ENCODE results near the gene SLCO1A2.

SLCO1A2 gene

DNA sequence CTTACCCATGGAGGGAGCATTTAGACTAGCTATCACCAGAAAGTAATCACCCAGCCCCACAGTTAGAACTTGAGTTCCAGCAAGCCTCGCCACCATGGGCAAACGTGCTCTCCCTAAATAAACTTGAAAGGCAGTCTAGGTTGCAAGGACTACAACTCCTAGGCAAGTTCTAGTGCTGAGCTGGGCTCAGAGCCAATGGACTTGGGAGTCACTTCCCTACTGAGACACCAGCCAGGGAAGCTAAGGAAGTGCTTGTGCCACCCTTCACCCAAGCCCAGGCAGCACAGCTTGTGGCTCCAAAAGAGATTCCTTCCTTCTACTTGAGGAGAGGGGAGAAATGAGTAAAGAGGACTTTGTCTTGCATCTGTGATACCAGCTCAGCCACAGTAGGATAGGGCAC lies 57.9 kb downstream of the SLCO1A2 start:
- H2BK5ac ChIP-seq (ENCODE audit: low read depth, low read length, poor library complexity), result no peak overlapping the region
- no peaks in the 10 kb centered on the region for H3K27me3 ChIP-seq (ENCODE audit: insufficient read depth, low read length)
- no peak overlapping the region for H3K4ac ChIP-seq (ENCODE audit: low read depth, low read length)
- H3K9me3 ChIP-seq (ENCODE audit: insufficient read depth, low read depth, low read length), result no peaks in the 10 kb centered on the region
- H3K4me2 ChIP-seq (ENCODE audit: low read length), result no peak overlapping the region
- H4K91ac ChIP-seq (ENCODE audit: low read depth, low read length), result no peak overlapping the region
- H3K4me1 ChIP-seq (ENCODE audit: control insufficient read depth in 1 of 2, insufficient read depth in 2 of 2, low read length in 2 of 2), result no peaks in the 10 kb centered on the region
- H2AFZ ChIP-seq (ENCODE audit: insufficient read depth, low read length, poor library complexity), result no peak overlapping the region
- H3K9ac ChIP-seq (ENCODE audit: low read length), result no peak overlapping the region
- no peak overlapping the region for H3K14ac ChIP-seq (ENCODE audit: low read length)
- DNase-seq, result no peak
- no peak overlapping the region for H2BK12ac ChIP-seq (ENCODE audit: low read length)
- no peaks in the 10 kb centered on the region for H3K36me3 ChIP-seq (ENCODE audit: control insufficient read depth in 1 of 2, insufficient read depth in 2 of 2, low read length in 2 of 2)
- WGBS (ENCODE audit: extremely low coverage, insufficient coverage, insufficient read length), result no CpG with 5 or more reads among the region's 2 CpGs
- no peak overlapping the region for H3K23ac ChIP-seq (ENCODE audit: low read length)
- H4K12ac ChIP-seq (ENCODE audit: low read depth, low read length), result no peak overlapping the region
- H2BK120ac ChIP-seq (ENCODE audit: insufficient read depth, low read length, poor library complexity), result no peak overlapping the region
- no peak overlapping the region for H2AK5ac ChIP-seq (ENCODE audit: low read length)
- no peaks in the 10 kb centered on the region for H3K79me1 ChIP-seq (ENCODE audit: low read length)
- no peaks in the 10 kb centered on the region for H3K79me2 ChIP-seq (ENCODE audit: control insufficient read depth, insufficient read depth, low read length, poor library complexity)
- no peak overlapping the region for H3K18ac ChIP-seq (ENCODE audit: low read length)
- H3K27ac ChIP-seq (ENCODE audit: low read depth, low read length), result no peak overlapping the region
- no peak overlapping the region for H4K8ac ChIP-seq (ENCODE audit: low read depth, low read length)
- H3K4me3 ChIP-seq (ENCODE audit: low read depth, low read length), result no peak overlapping the region

DNA sequence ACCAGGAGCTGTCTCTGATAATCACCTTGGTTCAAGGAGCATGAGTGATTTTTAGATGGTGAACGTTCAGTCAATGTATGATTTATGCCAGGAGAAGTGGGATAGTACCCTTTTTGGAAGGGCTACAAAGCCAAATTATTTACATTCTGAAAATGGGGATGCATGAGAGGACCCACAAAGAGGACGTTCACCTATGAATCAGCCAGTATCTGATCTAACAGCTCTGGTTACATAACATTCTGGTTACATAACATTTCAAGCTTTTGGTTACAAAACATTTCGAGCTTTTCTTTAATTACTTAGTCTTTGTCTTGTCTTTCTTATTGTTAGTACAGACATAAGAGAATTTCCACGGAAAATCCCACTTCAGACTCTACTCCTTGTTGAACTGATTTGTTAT lies 68.8 kb downstream of the SLCO1A2 start:
- Histone ChIP-seq H3K27ac (ENCODE audit: low read depth, low read length) (no peak overlapping the region), H2BK120ac (ENCODE audit: insufficient read depth, low read length, poor library complexity) (no peak overlapping the region), H3K4me2 (ENCODE audit: low read length) (no peak overlapping the region), H2AK5ac (ENCODE audit: low read length) (no peak overlapping the region), H3K18ac (ENCODE audit: low read length) (no peak overlapping the region), H3K27me3 (ENCODE audit: insufficient read depth, low read length) (no peaks in the 10 kb centered on the region), H3K9me3 (ENCODE audit: insufficient read depth, low read depth, low read length) (peaks cover 6% of the 10 kb centered on the region), H3K4ac (ENCODE audit: low read depth, low read length) (no peak overlapping the region), H2BK5ac (ENCODE audit: low read depth, low read length, poor library complexity) (no peak overlapping the region), H3K14ac (ENCODE audit: low read length) (no peak overlapping the region), H2AFZ (ENCODE audit: insufficient read depth, low read length, poor library complexity) (no peak overlapping the region), H3K4me3 (ENCODE audit: low read depth, low read length) (no peak overlapping the region), H3K23ac (ENCODE audit: low read length) (no peak overlapping the region), H4K8ac (ENCODE audit: low read depth, low read length) (no peak overlapping the region), H3K79me2 (ENCODE audit: control insufficient read depth, insufficient read depth, low read length, poor library complexity) (no peaks in the 10 kb centered on the region), H4K91ac (ENCODE audit: low read depth, low read length) (no peak overlapping the region), H4K12ac (ENCODE audit: low read depth, low read length) (no peak overlapping the region), H2BK12ac (ENCODE audit: low read length) (no peak overlapping the region), H3K36me3 (ENCODE audit: control insufficient read depth in 1 of 2, insufficient read depth in 2 of 2, low read length in 2 of 2) (peaks cover 0 to 2% of the 10 kb centered on the region in 2 experiments), H3K9ac (ENCODE audit: low read length) (no peak overlapping the region), H3K79me1 (ENCODE audit: low read length) (no peaks in the 10 kb centered on the region), H3K4me1 (ENCODE audit: control insufficient read depth in 1 of 2, insufficient read depth in 2 of 2, low read length in 2 of 2) (no peaks in the 10 kb centered on the region)
- DNase-seq, result no peak
- no CpG with 5 or more reads among the region's 4 CpGs for WGBS (ENCODE audit: extremely low coverage, insufficient coverage, insufficient read length)

DNA sequence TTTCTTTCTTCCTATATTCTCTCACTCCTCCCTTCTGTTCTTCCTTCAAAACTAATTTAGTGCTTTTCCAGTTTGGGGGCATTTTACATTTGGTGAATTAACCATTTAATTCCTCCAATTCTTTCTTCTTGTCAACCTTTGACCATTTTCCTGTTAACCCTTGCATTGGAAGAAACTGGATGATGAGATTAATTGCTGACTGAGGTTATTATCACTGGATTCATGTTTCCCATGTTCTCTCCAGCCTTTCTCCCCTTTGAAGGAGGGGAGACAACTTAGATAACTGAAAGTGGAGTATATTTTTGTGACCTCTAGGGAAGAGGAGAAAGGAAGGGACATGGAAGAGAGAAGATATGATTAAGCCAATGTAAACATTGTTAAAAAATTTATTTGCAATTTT lies 70.5 kb downstream of the SLCO1A2 start:
- Histone ChIP-seq H3K79me2 (ENCODE audit: control insufficient read depth, insufficient read depth, low read length, poor library complexity) (no peaks in the 10 kb centered on the region), H4K12ac (ENCODE audit: low read depth, low read length) (no peak overlapping the region), H2AK5ac (ENCODE audit: low read length) (no peak overlapping the region), H3K27ac (ENCODE audit: low read depth, low read length) (no peak overlapping the region), H2BK5ac (ENCODE audit: low read depth, low read length, poor library complexity) (no peak overlapping the region), H2BK120ac (ENCODE audit: insufficient read depth, low read length, poor library complexity) (no peak overlapping the region), H3K4me3 (ENCODE audit: low read depth, low read length) (no peak overlapping the region), H2BK12ac (ENCODE audit: low read length) (no peak overlapping the region), H3K18ac (ENCODE audit: low read length) (no peak overlapping the region), H4K91ac (ENCODE audit: low read depth, low read length) (no peak overlapping the region), H3K23ac (ENCODE audit: low read length) (no peak overlapping the region), H3K36me3 (ENCODE audit: control insufficient read depth in 1 of 2, insufficient read depth in 2 of 2, low read length in 2 of 2) (peaks cover 0 to 2% of the 10 kb centered on the region in 2 experiments), H3K79me1 (ENCODE audit: low read length) (no peaks in the 10 kb centered on the region), H3K9me3 (ENCODE audit: insufficient read depth, low read depth, low read length) (peaks cover 6% of the 10 kb centered on the region), H3K4me2 (ENCODE audit: low read length) (no peak overlapping the region), H2AFZ (ENCODE audit: insufficient read depth, low read length, poor library complexity) (no peak overlapping the region), H3K4me1 (ENCODE audit: control insufficient read depth in 1 of 2, insufficient read depth in 2 of 2, low read length in 2 of 2) (no peaks in the 10 kb centered on the region), H3K4ac (ENCODE audit: low read depth, low read length) (no peak overlapping the region), H3K9ac (ENCODE audit: low read length) (no peak overlapping the region), H4K8ac (ENCODE audit: low read depth, low read length) (no peak overlapping the region), H3K27me3 (ENCODE audit: insufficient read depth, low read length) (no peaks in the 10 kb centered on the region), H3K14ac (ENCODE audit: low read length) (no peak overlapping the region)
- DNase-seq, result no peak

DNA sequence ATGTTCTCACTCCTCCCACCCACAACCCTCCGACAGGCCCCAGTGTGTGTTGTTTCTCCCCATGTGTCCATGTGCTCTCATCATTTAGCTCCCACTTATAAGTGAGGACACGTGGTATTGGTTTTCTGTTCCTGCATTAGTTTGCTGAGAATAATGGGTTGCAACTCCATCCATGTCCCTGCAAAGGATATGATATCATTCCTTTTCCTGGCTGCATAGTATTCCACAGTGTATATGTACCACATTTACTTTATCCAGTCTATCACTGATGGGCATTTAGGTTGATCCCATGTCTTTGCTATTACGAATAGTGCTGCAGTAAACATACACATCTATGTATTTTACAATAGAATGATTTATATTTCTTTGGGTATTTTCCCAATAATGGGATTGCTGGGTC lies 77.5 kb downstream of the SLCO1A2 start:
- Histone ChIP-seq H2BK120ac (ENCODE audit: insufficient read depth, low read length, poor library complexity) (no peak overlapping the region), H2BK12ac (ENCODE audit: low read length) (no peak overlapping the region), H3K14ac (ENCODE audit: low read length) (no peak overlapping the region), H3K79me1 (ENCODE audit: low read length) (no peaks in the 10 kb centered on the region), H3K9ac (ENCODE audit: low read length) (no peak overlapping the region), H3K4ac (ENCODE audit: low read depth, low read length) (no peak overlapping the region), H3K27me3 (ENCODE audit: insufficient read depth, low read length) (no peaks in the 10 kb centered on the region), H3K79me2 (ENCODE audit: control insufficient read depth, insufficient read depth, low read length, poor library complexity) (no peaks in the 10 kb centered on the region), H2BK5ac (ENCODE audit: low read depth, low read length, poor library complexity) (no peak overlapping the region), H3K36me3 (ENCODE audit: control insufficient read depth in 1 of 2, insufficient read depth in 2 of 2, low read length in 2 of 2) (peaks cover 0 to 2% of the 10 kb centered on the region in 2 experiments), H3K18ac (ENCODE audit: low read length) (no peak overlapping the region), H2AK5ac (ENCODE audit: low read length) (no peak overlapping the region), H4K8ac (ENCODE audit: low read depth, low read length) (no peak overlapping the region), H3K4me1 (ENCODE audit: control insufficient read depth in 1 of 2, insufficient read depth in 2 of 2, low read length in 2 of 2) (no peaks in the 10 kb centered on the region), H3K4me3 (ENCODE audit: low read depth, low read length) (no peak overlapping the region), H2AFZ (ENCODE audit: insufficient read depth, low read length, poor library complexity) (no peak overlapping the region), H3K4me2 (ENCODE audit: low read length) (no peak overlapping the region), H3K23ac (ENCODE audit: low read length) (no peak overlapping the region), H4K91ac (ENCODE audit: low read depth, low read length) (no peak overlapping the region), H3K9me3 (ENCODE audit: insufficient read depth, low read depth, low read length) (no peaks in the 10 kb centered on the region), H4K12ac (ENCODE audit: low read depth, low read length) (no peak overlapping the region), H3K27ac (ENCODE audit: low read depth, low read length) (no peak overlapping the region)
- no CpG with 5 or more reads among the region's 3 CpGs for WGBS (ENCODE audit: extremely low coverage, insufficient coverage, insufficient read length)
- no peak for DNase-seq

All from trophoblast cell (in vitro differentiated cells and primary cell).